Daoy (cell line): Measurements from ENCODE around the gene TINAG. TPM values are rescaled to one million over a fixed set of nuclear protein-coding genes. Genes with fewer than 3 reads are reported as not detected.
A peak's percentile ranks its signal among the peaks of the same experiment; 100 is the strongest.

Experiments
- DNase-seq: peaks from one replicate; pipeline ENCODE4 v3.0.0-alpha.2; 2015; ENCODE audit warnings: low read depth
- total RNA-seq: library from RNA; depleted of rRNA; stranded (reverse); fragments of >200 nt; shearing (Covaris generic); gene quantifications from 2 replicates; pipeline ENCODE4 v1.2.3, GENCODE V29; 2014; rRNA removed

TINAG gene
- total RNA-seq, result not detected in 2 replicates

DNA sequence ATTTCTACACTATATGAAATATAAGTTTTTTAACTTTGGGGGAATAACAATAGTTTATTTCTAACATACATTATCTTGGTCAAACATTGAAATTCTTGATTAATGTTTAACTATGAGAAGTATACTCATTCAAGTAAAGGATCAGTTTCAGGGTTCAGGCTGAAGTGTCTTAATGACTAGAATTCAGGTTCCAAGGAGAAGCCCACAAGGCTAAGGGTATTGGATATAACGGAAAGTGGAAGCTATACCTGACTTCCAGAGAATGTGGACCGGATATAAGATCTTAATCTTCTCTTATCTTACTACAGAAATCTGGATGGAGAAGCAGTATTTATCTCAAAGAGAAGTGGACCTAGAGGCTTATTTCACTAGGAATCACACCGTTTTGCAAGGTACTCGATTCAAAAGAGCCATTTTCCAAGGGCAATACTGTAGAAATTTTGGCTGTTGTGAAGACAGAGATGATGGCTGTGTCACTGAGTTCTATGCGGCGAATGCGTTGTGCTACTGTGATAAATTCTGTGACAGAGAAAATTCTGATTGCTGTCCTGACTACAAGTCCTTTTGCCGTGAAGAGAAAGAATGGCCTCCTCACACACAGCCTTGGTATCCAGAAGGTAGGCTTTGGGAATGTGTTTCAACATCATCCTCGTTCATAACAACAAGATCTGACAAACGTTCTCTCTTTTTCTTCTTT lies at the start of gene TINAG:
Gene TINAG, plus strand, starts transcription at position 153 of the 697 bp plus-strand sequence. Its CDS starts 110 bp downstream, at position 263.
- no peak for DNase-seq

DNA sequence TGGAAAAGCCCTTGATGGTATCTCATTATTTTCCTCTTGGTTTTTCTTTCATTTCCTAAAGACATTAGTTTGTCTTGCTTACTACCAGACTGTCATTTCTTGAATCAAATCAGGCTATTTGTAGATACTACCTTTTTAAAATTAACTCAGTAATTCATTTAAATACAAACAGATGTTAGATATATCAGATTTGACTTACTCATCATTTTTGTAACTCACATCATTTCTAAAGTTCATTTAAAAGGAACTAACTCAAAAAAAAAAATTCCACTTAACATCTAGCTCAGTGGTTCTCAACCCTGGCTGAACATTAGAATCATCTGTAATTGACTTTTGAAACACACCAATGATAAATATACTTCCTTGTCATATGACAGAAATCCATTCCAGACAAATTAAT lies 48.2 kb upstream of the TINAG start:
- no peak for DNase-seq

- no peak for DNase-seq
These were observed 45.7 kb upstream of the TINAG start for GRCh38 chr6:54262499-54262898.

DNA sequence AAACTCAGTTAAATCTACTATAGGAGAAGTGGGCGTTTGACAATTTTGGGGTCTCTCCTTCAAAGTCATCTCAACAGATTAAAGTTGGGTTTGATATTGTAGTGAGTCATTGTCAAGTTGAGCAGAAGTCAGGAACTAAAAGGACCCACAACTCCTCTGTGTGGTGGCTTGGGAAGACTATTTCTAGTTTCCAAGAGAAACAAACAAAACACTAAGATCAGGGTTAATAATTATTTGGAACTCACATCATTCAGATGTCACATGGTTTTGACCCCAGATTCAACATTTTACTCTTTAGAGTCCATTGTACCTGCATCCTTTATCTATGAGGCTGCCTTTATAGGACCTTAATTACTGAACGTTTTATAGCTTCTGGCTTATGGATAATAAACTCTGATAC lies 45.3 kb upstream of the TINAG start:
- DNase-seq, result no peak

DNA sequence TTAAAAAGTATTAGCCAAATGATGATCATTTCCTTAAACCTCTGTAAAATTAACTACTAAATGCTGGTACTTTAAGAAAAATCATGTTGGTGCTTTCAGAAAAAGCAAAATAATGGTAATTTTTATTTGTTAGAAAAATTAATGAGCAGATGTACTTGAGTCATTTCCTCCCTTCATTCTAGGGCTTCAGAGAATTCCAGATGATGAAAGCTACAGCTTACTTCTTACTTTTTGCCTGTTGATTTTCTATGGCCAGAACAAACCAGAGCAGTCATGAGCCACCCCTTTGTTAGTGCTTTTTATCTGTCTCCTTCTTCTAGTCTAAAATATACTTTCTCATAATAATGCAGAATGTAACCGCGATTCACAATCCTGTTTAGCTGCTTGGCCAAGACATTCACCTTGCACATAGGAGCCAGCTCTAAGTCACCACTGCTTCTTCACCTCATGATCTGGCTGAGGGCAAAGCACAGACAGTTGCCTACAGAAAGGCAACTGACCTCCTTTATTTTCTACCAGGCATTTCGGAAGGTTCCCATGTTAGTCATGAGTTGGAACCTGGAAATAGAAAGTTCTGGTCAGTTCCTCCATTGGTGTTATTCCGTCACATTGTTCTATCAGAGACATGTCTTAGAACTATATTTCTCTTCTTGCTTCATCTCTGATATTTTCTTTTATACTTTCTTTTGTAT lies 43.5 kb upstream of the TINAG start:
- no peak for DNase-seq

- no peak for DNase-seq
These were observed 41.8 kb upstream of the TINAG start for GRCh38 chr6:54266400-54266923.

DNA sequence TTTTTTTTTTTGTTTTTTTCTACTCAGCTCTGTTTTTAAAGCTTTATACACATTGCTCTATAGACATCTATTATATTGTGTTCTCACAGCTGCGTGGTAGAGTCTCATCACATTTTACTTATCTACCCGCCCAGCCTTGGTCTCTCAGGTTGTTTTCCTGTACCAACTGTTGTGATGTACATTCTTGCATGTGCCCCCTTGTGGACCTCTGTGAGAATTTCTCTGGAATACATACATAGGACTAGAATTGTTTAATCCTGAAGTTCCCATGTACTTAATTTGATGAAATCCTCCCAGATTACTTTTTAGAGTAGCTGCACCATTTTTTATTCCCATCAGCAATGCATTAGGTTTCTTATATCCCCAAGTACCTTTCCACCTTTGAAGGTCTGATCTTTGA lies 40.4 kb upstream of the TINAG start:
- peak; percentile 38 for DNase-seq

DNA sequence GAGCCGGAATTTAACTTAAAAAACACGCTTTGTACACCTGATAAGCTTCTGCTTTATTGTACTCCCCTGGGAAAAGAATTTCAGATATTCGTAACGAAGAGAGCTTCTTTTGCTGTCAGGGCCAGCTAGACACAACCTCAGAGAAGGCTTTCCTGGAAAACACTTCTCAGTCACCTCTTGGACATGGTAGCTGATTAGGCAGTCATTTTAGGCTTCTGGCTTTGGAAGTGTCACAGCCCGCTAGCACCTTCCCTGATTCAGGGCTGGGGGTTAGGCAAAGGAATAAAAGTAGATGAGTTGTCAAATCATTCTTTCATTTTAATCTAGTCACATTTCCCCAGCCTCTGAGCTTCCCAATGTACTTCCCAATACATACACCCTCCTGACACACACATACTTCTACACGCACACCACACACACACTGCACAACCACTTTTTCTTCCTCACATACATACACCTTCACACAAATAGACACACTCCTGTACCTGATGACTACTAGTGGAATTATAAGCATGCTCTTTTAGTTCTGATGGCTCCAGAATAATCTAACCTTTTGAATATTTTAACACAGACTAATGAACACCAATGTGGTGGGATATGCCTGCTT lies 34.9 kb upstream of the TINAG start:
- DNase-seq, result no peak

DNA sequence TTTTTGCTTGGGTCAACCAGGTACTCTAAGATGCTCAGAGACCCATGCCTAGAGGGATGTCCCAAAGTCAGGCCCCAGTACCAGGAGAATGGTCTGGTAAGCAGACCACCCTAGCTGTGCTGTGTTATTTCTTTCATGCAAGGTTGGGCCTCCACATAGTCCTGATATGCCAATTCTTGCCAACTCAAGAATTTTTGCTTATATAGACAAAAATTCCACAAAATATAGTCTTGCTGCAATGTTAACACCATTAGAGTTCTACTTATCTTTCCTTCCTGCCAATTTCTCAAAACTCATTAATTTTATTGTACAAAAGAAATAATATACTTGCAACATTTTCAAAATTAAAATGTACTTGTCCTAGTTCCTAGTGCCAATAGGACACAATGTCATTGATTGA lies 33.9 kb upstream of the TINAG start:
- DNase-seq, result no peak

DNA sequence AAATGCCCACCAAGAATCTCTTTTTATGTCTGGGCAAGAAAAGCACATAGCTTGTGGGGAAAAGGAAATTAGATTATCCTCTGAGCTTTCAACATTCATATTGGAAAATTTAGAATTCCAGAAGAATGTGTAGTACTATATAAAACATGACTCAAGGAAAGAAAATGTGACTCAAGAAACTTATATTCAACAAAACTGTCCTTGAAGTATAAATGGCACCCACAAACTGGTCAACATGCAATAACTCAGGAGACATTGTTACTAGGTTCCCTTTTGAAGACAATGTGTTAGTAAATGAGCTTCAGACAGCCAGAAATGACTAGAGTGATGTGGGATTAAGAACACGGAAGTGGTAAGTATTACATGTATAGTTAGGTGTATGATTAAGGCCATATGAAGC lies 26.1 kb upstream of the TINAG start:
- peak; percentile 72 for DNase-seq

DNA sequence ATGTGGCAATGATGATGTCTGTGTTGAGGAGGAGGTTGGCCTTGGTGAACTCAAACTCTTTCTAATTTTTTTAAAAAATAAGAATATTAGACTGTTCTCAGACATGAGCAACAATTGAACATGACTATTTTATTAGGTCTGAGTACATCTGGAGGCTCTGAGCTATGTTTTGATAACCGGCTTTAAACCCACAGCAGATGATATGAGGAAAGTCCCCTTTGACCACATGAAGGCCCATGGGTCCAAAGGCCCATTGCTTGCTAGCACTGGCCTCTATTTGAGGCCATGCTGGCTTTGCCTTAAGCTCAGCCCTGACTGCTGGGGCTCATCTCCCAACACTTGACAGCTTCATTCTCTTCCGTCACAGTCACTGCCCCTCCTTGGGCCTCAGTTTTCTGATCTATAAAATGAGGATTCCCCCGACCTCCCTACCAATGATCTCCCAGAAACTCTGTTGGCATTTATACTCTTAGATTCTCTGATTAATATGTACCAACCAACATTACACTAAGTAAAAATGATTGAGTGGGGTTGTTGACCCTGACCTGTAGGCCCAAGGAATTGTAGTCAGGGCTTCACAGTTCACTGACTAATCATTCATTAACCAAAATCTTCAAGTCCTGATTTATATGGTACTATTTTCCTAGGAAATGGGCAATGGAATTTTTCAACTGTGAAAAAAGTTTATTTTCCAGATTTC lies 23.9 kb upstream of the TINAG start:
- peak; percentile 31 for DNase-seq

- DNase-seq, result no peak
These were observed 22.6 kb upstream of the TINAG start for GRCh38 chr6:54285595-54285994.

GRCh38 chr6:54286141-54286540 lies 22.1 kb upstream of the TINAG start:
- DNase-seq, result no peak

GRCh38 chr6:54288474-54288873 lies 19.8 kb upstream of the TINAG start:
- no peak for DNase-seq

DNA sequence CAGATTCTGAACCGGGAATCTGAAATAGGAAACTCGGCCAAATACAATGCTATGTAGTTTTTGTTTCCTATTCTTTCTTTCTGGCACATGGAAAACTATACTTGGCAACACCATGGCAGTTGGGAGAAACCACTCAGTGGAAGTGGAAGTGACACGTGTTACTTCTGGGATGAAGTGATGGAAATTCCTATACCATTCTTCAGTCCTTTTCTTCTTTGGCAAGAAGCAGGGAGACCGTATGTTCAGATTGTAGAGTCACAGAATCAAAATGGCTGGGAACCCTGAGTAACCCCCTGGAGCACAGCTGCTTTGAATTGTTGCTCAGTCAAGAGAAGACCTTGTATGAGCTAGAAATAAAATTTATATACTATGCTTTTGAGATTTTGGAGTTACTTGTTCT lies 18.8 kb upstream of the TINAG start:
- DNase-seq, result no peak

GRCh38 chr6:54291146-54291545 lies 17.1 kb upstream of the TINAG start:
- peak; percentile 73 for DNase-seq

GRCh38 chr6:54291738-54292137 lies 16.5 kb upstream of the TINAG start:
- peak; percentile 62 for DNase-seq

GRCh38 chr6:54294965-54295532 lies 13.2 kb upstream of the TINAG start:
- no peak for DNase-seq

DNA sequence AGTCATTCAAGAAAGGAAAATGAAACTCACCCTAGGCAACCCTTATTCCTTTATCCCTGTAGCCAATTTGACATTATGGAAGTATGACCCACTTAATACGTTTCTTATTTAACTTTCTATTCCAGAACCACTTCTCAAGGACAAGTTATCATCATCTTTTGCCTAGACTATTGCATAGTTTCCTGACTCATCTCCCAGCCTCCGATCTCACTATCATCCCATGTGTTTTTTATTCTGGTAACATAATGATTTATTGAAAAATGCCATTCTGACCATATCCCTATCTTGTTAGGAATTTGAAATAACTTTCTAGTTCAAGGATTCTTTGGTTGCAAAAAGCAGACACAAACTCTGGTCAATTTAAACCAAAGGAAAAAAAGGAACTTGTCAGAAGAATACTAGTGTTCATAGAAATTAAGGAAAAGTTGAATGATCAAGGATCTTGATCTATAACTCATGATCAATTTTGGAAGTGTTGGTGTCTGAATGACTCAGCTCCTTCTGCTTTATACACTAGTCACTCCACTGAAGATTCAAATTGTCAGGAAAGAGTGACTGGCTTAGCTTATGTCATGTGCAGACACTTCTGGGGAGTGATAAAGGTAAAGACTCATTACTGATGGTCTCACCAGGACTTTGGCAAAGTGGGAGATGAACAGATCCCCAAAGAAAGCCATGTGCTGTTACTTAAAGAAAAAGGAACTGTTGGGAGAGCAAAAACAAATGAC lies 8.5 kb upstream of the TINAG start:
- DNase-seq, result no peak

- no peak for DNase-seq
These were observed 6.5 kb upstream of the TINAG start for GRCh38 chr6:54301770-54302169.

- DNase-seq, result no peak
These were observed 766 bp upstream of the TINAG start for GRCh38 chr6:54307439-54307910.
